ENCODE data around the gene PKDCC.

The PKDCC gene

DNA sequence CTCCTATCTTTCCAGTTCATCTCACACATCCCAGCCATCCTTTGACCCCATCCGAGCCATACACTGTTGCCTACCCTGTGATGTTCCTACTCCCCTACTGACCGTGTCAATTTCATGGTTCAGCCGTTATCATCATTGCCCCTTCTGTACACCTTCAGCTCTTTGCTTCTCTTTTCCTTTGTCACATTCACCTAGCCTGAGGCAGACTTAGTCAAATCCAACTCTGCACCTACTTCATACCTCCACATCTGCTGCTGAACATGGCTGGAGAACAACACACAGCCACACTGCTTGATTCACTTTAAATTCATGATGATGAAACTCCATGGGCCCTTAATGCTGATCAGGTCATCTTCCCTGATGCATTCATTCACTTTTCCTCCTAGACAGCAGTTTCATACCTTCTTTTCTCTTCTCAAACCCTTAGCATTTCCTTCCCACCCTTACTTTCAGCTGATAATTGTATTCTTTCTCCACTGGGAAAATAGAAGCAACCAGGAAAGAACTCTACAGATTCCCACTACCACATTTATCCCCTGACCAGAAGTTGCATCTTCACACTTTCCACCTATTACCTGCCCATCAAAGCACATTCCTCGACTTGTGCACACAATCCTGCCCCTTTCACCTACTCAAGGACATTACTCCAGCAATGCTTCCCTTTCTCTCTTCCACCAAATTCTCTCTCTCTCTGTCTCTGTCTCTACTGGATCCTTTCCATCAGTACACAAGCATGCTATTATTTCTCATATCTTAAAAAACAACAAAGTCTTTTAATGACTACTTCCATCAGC, 59.6 kb downstream of the PKDCC start:
- no peak for DNase-seq (ENCODE audit: low read depth in 2 of 2)

All from stimulated activated CD8-positive, alpha-beta memory T cell treated with anti-CD3 and anti-CD28 coated beads, Interleukin-2, amount 100 ng/mL, for 48 hours (primary cell).